PC-3 (cell line): ENCODE data around the gene UNC45B.

Source experiments
- EZH2 ChIP-seq: fragments of 300-600 bp; sonication (generic); IDR thresholded peaks from one replicate; pipeline ENCODE4 v1.6.1; 2017; ENCODE audit warnings: antibody characterized with exemption, mild to moderate bottlenecking, low read length; ENCODE audit not compliant: unreplicated experiment
- EZH2phosphoT487 ChIP-seq: fragments of 300-600 bp; sonication (generic); IDR thresholded peaks from 2 replicates; pipeline ENCODE4 v1.6.1; 2018; ENCODE audit warnings: mild to moderate bottlenecking, antibody characterized with exemption, low read length, borderline replicate concordance
- TF ChIP-seq, protein P1 (sequence below): fragments of 300-600 bp; sonication (generic); conservative IDR thresholded peaks from 2 replicates; pipeline ENCODE4 v1.5.1; 2017; ENCODE audit warnings: antibody characterized with exemption, low read depth, mild to moderate bottlenecking, low read length

- TF ChIP-seq, protein P1, sequence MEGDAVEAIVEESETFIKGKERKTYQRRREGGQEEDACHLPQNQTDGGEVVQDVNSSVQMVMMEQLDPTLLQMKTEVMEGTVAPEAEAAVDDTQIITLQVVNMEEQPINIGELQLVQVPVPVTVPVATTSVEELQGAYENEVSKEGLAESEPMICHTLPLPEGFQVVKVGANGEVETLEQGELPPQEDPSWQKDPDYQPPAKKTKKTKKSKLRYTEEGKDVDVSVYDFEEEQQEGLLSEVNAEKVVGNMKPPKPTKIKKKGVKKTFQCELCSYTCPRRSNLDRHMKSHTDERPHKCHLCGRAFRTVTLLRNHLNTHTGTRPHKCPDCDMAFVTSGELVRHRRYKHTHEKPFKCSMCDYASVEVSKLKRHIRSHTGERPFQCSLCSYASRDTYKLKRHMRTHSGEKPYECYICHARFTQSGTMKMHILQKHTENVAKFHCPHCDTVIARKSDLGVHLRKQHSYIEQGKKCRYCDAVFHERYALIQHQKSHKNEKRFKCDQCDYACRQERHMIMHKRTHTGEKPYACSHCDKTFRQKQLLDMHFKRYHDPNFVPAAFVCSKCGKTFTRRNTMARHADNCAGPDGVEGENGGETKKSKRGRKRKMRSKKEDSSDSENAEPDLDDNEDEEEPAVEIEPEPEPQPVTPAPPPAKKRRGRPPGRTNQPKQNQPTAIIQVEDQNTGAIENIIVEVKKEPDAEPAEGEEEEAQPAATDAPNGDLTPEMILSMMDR = no peak
- TF ChIP-seq EZH2 = no peak
- TF ChIP-seq EZH2phosphoT487 = no peak
Measured at GRCh38 chr17:35116845-35117244, 30.8 kb upstream of the UNC45B start.
